Head of caudate nucleus (tissue), 42 donors: Measurements from ENCODE around the gene MID2.
A peak's percentile ranks its signal among the peaks of the same experiment; 100 is the strongest.
"Not testable (repeated sequence)": the region's sequence is repeated elsewhere in the genome, so short reads cannot be mapped to it uniquely, and the experiment has no call there.

Experiments
- DNase-seq, 42 donors: peaks; one replicate each; pipeline versions ENCODE4 v3.0.0 to v3.0.0-alpha.2; 2020 to 2021; ENCODE audit warnings: mixed read lengths in 7 of 42
- intact Hi-C: fragments of 100-400 bp; cut with DNase I; formaldehyde crosslinking; loops from one replicate; pipeline ENCODE4 v1.15.0; 2022

Gene MID2

GRCh38 chrX:107834275-107835201, 8.9 kb downstream of the MID2 start:
- DNase-seq, result no peak
- intact Hi-C loops, result no loop called here

GRCh38 chrX:107836958-107837357, 11.3 kb downstream of the MID2 start:
- no peak for DNase-seq
- intact Hi-C loops, result no loop called here

GRCh38 chrX:107840971-107841370, 15.3 kb downstream of the MID2 start:
- DNase-seq, result no peak
- intact Hi-C loops, result no loop called here

GRCh38 chrX:107842715-107843400, 17.2 kb downstream of the MID2 start:
- DNase-seq, result no peak
- intact Hi-C loops, result no loop called here

GRCh38 chrX:107845625-107846024, 20.0 kb downstream of the MID2 start:
- intact Hi-C loops, result no loop called here
- DNase-seq, result peak in 3 of 42 donors; percentile 14 to 35 (median 30)

- DNase-seq, result no peak
- intact Hi-C loops, result no loop called here
Measured at GRCh38 chrX:107848591-107848990, 22.9 kb downstream of the MID2 start.

GRCh38 chrX:107849747-107850421, 24.2 kb downstream of the MID2 start:
- peak in 6 of 42 donors; percentile 7 to 34 (median 14) for DNase-seq
- intact Hi-C loops, result no loop called here

- intact Hi-C loops, result no loop called here
- DNase-seq, result no peak
Measured at GRCh38 chrX:107850422-107850765, 24.7 kb downstream of the MID2 start.

- intact Hi-C loops, result no loop called here
- DNase-seq, result no peak
Measured at GRCh38 chrX:107851215-107851614, 25.5 kb downstream of the MID2 start.

GRCh38 chrX:107851665-107852064, 26.0 kb downstream of the MID2 start:
- intact Hi-C loops, DNase-seq: not testable (repeated sequence)

GRCh38 chrX:107856289-107856688, 30.6 kb downstream of the MID2 start:
- intact Hi-C loops, result no loop called here
- DNase-seq, result no peak

- DNase-seq, intact Hi-C loops: not testable (repeated sequence)
Measured at GRCh38 chrX:107857041-107857440, 31.4 kb downstream of the MID2 start.

- DNase-seq, result no peak
- intact Hi-C loops, result no loop called here
Measured at GRCh38 chrX:107857837-107858236, 32.2 kb downstream of the MID2 start.

GRCh38 chrX:107861056-107861455, 35.4 kb downstream of the MID2 start:
- no peak for DNase-seq
- intact Hi-C loops, result no loop called here

GRCh38 chrX:107871136-107871535, 45.5 kb downstream of the MID2 start:
- peak in 2 of 42 donors; percentile 7 to 40 for DNase-seq
- intact Hi-C loops, result no loop called here

GRCh38 chrX:107878106-107878505, 52.4 kb downstream of the MID2 start:
- no peak for DNase-seq
- intact Hi-C loops, result no loop called here

- DNase-seq, result no peak
- intact Hi-C loops, result no loop called here
Measured at GRCh38 chrX:107880054-107880610, 54.5 kb downstream of the MID2 start.

- intact Hi-C loops, result no loop called here
- DNase-seq, result peak in 4 of 42 donors; percentile 2 to 42 (median 16)
Measured at GRCh38 chrX:107894038-107894437, 68.4 kb downstream of the MID2 start.

GRCh38 chrX:107902721-107903120, 77.1 kb downstream of the MID2 start:
- intact Hi-C loops, result no loop called here
- no peak for DNase-seq

- DNase-seq, result no peak
- intact Hi-C loops, result no loop called here
Measured at GRCh38 chrX:107905366-107905765, 79.7 kb downstream of the MID2 start.
